ENCODE data around the gene THSD7B.

The THSD7B gene

GRCh38 chr2:137721733-137722132 is 956.4 kb downstream of the THSD7B start:
- no peak for DNase-seq

GRCh38 chr2:137724912-137725311 is 959.6 kb downstream of the THSD7B start:
- no peak for DNase-seq
